GM18498 (cell line): ENCODE measurements around the gene TIAM1.

Experiments used
- ATAC-seq: cut with Tn5 transposase; IDR thresholded peaks from one replicate; pipeline ENCODE4 v1.9.1; 2021; ENCODE audit warnings: mild to moderate bottlenecking, moderate library complexity; ENCODE audit not compliant: unreplicated experiment

TIAM1 gene

GRCh38 chr21:31218830-31219608, 125.0 kb downstream of the TIAM1 start:
- ATAC-seq, result no peak

GRCh38 chr21:31216206-31216605, 127.9 kb downstream of the TIAM1 start:
- no peak for ATAC-seq

DNA sequence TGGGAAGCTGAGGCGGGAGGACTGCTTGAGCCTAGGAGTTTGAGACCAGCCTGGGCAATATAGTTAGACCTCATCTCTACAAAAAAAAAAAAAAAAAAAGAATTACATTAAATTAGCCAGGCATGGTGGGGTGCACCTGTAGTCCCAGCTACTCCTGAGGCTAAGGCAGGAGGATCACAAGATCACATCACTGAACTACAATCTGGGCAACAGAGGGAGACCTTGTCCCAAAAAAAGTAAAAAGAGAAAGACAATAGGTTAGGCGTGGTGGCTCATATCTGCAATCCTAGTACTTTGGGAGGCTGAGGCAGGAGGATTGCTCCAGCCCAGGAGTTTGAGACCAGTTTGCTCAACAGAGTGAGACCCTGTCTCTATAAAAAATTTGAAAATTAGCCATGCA, 130.3 kb downstream of the TIAM1 start:
- ATAC-seq, result no peak

DNA sequence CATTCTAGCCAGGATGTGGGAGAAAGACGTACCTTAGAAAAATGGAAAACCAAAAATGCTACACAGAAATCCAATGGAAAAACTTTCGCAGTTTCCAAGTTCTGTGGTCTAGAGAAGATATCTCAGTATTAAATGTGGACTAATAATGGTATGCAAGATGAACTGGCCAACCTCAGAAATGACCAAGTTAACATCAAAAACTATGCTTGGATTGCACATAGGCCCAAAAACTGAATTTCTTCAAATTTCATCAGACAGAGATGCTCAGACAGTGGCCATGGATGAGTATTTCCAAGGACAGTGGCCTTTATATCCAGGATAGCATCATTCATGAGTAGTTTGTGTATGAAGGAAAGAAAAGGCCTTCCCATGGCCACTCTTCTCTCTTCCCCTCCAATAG, 132.2 kb downstream of the TIAM1 start:
- ATAC-seq, result no peak

DNA sequence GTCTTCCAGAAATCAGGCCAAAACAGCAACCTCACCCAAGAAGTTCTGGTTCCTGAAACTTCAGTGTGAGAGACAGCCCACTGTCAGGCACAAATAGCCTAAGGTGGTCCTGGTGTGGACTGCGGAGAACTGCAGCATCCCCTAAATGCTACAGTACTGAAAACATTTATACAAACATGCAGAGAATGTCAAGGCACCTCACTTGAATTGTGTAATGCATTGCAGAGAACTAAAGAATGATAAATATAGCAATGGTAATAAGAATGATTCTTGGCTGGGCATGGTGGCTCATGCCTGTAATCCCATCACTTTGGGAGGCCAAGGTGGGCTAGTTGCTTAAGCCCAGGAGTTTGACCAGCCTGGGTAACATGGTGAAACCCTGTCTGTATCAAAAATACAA, 138.6 kb downstream of the TIAM1 start:
- no peak for ATAC-seq

- no peak for ATAC-seq
Measured at GRCh38 chr21:31204801-31205200, 139.3 kb downstream of the TIAM1 start.

DNA sequence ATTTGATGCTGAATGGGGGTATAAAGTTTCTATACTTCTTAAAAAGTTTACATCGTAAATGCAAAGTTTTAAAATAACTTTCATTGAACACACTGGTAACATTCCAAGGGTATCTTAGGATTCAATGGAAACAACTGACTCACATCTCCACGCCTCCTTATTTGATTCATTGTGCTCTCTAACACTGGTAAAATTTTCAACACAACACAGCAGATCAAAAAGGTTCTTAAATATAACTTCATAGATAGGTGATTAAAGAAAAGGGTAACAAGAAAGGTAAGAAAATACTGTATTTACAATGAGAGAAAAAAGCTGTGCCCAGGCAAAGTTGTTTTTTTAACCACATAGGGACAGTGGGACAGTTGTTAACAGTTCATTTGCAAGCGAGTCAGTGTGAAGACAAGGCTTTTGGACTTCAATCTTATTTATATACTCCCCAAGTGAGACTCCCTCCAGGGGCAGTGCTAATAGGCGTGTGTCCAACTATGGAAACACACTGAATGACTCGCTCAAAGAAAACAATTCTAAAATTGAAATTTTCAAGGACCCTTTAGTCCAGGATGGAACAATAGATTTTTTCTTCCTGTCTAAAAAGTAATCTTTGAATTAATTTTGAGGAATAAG, 140.5 kb downstream of the TIAM1 start:
- no peak for ATAC-seq

DNA sequence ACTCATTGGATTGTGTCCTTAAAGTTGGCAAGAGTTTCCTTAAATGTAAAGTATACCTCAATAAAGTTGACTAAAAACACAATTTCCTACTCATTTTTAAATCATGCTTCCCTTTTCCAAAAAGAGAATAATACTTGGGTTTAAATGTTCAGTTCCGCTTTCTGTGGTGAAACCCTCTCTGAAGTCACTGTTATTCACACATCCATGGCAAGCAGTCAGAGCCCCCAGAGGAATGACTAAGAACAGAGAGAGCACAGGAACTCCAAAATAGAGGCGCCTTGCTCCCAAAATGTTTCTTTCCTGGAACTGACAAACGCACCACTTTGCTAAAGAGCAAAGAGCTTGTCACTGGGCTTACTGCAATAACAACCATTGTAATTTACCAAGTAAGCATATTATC, 142.5 kb downstream of the TIAM1 start:
- no peak for ATAC-seq

GRCh38 chr21:31201144-31201543, 142.9 kb downstream of the TIAM1 start:
- ATAC-seq, result no peak

DNA sequence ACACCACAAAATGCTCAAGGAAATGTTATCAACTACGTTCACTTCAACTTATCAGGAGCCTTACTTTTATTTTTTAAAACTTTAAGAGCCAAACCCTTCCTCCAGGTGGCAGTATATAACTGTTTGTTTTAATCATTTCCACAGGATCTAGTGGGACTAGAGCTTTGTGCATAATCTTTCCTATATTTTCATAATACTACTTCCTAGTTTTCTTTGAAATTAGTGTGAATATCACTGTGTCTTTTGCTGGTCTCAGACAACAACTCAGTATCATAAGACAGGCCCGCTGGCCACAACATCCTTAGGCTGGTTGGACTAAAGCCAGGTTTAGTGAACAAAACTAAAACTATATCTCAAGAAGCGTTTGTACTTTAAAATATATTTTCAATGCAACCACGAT, 145.5 kb downstream of the TIAM1 start:
- ATAC-seq, result no peak

DNA sequence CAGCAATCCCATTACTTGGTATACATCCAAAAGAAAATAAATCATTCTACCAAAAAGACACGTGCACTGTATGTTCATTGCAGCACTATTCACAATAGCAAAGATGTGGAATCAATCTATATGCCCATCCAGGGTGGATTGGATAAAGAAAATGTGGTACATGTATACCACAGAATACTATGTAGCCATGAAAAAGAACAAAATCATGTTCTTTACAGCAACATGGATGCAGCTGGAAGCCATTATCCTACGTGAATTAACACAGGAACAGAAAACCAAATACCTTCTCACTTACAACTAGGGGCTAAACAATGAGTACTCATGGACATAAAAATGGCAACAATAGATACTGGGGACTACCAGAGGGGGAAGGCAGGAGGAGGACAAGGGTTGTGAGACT, 147.3 kb downstream of the TIAM1 start:
- no peak for ATAC-seq

- ATAC-seq, result no peak
Measured at GRCh38 chr21:31195334-31196015, 148.6 kb downstream of the TIAM1 start.

DNA sequence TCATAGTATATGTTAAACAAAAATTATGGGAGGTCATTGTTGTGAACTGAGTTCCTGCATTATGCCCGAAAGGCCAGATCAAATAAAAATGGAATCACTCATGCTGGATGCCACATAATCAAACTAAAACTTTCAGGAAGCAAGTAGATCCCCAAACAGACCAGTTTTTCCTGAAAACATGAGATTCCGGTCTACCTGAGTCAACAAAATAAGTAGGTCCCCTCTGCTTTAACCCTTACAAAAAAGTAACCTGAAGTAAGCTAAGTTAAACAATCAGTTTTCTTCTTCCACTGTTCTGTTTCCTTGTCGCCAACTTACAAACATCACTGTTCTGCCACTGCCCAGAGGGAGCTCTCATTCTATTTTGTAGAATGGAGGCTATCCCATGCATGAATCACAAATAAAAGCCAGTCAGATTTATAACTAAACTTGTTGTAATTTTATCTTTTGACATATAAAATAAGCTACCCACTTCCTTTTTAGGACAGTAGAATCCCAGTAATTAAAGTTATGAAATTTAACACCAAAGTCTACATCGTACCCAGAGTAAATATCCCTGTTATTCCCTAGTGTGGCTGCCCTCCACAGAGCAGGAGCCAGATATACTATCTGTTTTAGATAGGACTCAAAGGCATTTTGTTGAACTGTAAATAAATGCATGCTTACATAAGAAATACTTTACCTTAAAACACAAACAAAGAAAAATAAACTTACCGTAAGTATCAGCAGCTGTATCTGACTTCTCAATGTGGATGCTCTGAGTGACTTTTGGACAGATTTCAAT, 149.4 kb downstream of the TIAM1 start:
- ATAC-seq, result no peak

DNA sequence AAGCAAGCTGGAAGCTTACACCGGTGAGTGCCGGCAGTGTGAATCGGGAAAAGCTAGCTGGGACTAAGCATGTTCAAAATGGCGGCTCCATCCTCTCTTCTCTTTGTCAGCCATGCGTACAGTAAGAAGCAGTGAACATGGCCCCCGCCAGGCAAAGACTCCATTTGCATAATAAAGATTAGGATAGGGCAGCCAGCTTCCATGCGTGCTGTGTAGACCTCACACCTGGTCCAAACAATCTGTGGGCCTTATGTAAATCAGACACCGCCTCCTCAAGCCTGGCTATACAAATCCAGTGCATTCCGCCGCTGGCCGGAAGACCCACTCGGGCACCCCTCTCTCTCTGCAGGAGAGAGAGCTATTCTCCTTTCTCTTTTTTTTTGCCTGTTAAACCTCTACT, 150.3 kb downstream of the TIAM1 start:
- no peak for ATAC-seq

DNA sequence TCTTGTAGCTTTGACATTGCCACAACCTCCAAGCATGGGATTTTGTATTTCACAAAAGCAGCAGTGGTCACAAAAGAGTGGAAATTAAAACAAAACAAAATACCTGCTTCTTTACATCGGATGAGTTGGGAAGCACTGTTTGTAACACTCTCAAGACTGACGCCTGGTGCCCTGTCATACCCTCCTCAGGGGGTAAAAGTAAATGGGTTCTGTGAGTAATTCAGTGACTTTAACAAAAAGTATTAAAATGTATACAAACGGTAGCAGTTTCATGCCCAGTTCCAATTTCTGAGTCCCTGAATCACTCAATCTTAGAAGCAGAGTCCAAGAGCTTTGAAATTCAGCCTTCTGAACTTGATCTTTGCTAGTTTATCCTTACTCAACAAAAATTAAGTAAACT, 152.5 kb downstream of the TIAM1 start:
- ATAC-seq, result no peak

DNA sequence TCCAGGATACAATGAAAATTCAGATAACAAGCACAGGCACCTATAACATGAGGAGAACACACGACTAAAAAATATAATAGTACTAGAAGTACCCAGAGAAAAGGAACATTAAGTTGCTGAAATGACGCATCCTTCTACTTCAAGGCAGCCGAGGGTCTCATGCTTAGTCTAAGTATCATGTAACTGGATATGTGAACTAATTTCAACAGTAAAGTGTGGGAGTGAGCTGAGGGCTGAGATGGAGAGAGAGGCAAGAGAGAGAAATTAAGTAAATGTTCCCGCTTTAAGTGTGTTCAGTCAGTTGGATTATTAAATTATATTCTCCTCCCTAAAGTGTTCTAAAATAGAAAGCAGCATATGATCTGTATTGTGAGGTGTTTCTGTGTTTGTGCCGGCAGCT, 153.5 kb downstream of the TIAM1 start:
- no peak for ATAC-seq

- no peak for ATAC-seq
Measured at GRCh38 chr21:31187499-31187898, 156.6 kb downstream of the TIAM1 start.

DNA sequence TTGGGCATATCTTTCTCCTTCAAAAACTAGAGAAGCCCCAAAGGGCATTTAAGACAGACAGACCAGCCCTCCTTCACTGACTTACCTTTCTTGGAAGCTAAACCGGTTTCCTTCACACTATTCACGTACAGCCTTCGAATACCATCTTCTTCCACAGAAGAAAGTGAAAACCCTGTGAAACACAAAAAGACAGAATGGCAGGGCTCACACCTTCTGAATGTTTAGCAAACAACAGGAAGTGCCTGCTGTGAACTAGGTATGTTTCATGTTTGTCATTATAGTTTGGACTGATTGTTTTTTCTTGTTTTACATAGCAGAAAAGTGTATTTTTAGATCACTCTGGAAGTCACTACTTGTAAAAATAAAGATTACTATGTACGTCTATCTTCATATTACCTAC, 157.1 kb downstream of the TIAM1 start:
- ATAC-seq, result no peak

DNA sequence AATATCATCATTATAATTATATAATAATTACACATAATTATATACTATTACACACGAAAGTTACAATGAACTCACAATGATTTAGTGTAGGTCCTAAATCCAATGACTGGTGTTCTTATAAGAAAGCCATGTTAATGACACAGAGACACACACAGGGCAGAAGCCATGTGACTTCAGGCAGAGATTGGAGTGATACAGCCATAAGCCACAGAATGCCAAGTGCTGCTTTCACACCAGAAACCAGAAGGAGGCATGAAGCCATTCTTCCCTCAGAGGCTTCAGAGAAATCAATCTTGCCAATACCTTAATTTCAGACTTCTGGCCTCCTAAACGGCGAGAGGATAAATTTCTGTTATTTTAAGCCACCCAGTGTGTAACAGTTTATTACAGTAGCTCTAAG, 158.4 kb downstream of the TIAM1 start:
- no peak for ATAC-seq

- ATAC-seq, result no peak
Measured at GRCh38 chr21:31184876-31185275, 159.2 kb downstream of the TIAM1 start.

GRCh38 chr21:31184459-31184858, 159.6 kb downstream of the TIAM1 start:
- ATAC-seq, result no peak
